Measurements from ENCODE around the gene TAS2R16.

Gene TAS2R16, protein sequence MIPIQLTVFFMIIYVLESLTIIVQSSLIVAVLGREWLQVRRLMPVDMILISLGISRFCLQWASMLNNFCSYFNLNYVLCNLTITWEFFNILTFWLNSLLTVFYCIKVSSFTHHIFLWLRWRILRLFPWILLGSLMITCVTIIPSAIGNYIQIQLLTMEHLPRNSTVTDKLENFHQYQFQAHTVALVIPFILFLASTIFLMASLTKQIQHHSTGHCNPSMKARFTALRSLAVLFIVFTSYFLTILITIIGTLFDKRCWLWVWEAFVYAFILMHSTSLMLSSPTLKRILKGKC

DNA sequence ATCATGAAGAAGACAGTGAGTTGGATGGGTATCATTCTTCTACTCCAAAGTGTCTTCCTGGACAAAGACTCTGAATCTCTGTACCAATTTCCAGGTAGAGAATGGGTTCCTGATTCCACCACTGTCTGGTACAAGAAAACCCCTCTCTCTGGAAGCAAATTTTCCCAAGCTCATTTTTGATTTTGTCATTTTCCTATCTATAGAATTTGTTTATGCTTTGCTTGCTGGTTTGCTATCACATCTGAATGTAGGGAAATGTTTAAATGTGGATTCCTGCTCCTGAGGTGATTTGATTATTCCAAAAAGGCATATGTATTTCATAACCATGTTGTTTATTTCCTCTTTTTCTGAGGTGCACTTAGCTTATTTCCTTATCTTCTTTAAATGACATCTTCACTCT is at the start of gene TAS2R16:
Gene TAS2R16, minus strand, starts transcription at position 101 of the 400 bp plus-strand sequence. Its CDS starts 66 bp downstream, at position 35.
- no peak for DNase-seq

DNA sequence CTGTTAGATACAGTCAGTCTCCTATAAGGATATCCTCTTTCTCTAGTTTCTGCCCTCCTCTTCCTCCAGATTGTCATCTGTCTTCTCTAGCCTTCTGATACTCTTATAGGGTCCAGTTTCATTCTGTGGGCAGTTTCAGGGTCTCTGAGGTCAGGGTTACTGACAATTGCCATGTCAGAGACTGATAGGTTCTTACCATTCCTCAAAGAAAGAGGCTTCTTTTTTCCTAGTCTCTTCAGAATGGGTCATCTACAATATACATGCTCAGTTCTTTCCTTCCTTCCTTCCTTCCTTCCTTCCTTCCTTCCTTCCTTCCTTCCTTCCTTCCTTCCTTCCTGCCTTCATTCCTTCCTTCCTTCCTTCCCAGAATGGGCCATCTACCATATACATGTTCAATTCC is 48.1 kb upstream of the TAS2R16 start:
- DNase-seq = no peak

DNA sequence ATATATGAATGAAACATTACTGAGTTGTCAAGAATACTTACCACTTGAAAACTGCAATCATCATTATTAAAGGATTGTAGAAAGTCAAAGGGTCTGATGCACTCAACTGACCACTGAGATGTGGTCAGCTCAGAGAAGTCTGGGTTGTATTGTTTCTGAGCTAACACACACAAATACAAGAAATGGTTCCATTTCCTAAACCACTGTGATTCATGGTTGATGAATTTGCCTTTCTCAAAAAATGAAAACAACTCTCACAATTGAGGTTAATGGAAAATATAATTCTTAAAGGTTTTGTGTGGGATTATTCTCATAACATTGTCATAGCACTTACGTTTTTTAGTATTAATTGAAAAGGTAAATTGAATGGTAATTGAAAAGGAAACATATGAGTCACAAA is 45.6 kb upstream of the TAS2R16 start:
- DNase-seq = no peak

DNA sequence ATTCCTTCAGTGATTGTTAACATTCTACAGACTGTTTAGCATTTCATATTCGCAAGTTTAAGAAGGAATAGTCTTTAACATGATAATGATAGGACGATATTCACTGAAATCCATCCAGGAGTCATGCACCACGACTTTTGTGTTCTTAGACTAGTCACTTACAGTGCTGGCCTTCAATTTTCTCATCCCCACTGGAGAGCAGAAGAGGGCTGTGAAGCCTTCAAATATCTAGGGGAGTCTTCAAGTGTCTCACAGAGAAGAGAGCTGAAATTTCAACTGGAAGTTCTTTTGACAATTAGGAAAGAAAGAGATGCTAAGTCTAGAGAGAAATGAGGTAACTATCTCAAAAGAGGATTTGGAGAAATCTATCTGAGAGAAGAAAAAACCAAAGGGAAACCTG is 43.8 kb upstream of the TAS2R16 start:
- no peak for DNase-seq

DNA sequence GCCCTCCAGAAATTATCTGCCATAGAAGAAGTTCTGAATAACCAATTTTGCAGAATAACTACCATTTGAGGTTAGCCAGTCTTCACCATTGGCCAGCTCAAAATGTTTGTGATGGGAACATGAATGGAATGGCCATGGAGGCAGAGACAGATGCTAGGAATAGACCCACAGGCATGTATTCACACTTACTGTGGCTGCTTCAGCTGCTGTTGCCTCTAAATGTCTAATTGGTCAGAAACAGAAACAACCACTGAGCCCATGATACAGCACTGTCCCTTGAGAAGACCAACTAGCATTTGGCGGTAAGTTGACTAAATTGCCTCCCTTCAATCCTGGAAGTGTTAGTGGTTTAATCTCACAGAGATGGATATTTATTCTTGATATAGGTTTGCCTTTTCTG is 38.6 kb upstream of the TAS2R16 start:
- DNase-seq = no peak

DNA sequence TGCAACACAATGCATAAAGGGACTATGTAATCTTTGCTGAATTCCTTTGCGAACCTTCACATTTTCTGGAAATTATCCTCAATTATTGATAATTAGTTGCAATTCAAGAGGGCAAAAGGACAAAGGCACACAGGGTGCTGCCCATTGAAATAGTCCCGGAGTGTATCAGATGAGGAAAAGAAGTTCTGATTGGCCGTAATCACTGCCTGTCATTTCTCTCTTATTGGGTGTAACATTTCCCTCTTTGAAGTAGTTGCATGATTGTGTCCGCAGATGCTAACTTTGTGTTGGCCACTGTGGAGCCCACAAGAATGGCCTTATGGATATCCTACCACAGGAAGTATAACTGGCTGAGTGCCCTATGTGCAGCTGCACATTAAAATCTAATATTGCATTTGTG is 35.1 kb upstream of the TAS2R16 start:
- DNase-seq = no peak

DNA sequence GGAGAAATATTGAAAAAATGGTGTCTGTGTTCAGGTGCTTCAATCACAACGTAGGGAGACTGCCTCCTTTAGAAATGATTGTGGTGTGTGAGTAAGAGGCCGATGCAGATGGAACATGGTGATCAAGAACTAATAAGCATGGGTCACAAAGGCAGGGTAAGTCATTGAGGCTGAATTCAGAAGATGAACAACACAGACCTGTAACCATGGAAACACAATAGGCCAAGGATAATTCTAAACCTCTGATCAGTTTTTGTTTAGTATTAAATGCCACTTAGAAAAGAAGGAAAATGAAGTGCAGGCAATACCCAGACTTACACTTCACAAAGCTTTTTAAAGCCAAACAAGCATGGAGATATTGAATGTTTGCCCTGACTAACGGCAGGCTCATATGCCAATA is 32.8 kb upstream of the TAS2R16 start:
- DNase-seq = no peak

DNA sequence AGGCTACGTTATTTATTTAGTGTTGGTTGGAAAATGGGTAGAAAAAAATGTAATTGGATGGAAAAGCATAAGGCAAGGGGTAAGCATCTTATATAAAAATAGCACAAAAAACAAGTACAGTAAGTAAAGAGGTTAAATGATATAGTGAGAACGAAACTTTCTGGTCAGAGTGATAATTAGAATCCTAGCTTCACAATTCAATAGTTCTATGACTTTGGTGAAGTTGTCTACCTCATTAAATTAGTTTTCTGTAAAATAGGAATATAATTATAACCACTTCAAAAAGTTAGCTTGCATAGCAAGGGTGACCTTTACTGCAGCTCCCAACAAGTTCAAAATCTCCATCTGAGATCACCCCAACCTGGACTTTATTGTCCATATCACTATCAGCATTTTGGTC is 30.8 kb upstream of the TAS2R16 start:
- no peak for DNase-seq

DNA sequence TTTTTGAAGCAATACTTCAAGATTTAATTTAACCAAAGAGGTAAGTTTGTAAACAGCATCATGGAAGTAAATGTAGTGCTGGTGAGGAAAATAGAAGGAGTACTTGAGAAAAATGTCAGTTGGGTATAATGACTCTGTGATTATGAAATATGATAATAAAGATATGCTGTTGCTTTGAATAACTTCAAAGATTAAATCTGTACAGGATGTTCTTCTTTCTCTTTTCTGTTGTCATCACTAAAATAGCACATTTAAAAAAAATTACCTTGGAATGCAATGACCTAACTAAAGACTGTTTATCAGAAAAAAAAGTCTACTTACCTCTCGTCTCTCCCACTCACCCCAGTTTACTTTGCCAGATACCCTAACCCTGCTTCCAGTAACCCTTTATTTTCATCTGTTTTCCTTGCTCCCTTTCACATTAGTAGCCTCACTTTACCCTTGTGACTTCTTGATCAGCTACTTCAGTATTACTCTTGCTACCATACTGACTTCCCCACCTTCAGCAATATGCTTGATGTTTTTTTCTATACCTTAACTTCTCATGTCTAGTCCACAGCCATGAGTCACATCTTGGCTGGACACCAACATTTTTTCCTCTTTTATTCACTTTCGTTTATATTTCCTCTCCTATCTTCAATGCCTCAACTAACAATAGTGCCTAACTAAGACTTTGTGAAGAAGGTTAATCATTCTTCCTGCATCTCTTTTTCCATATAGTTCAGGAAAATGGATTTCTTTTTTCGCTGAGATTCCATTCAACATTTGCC is 29.7 kb upstream of the TAS2R16 start:
- DNase-seq = no peak

DNA sequence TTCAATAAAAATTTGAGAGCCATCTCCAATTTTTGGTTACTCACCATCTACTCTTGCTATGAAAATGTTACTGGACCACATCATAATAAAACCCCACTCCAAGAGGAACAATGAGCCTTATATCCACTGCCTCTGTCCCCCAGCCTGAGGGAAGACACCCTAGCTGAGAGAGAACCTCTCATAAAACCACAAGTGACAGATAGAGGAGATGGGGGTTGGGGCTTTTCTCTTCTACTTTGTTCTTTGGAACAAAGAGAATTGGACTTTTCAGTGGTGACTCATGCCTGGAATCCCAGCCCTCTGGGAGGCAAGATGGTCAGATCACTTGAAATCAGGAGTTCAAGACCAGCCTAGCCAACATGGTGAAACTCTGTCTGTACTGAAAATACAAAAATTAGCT is 27.6 kb upstream of the TAS2R16 start:
- no peak for DNase-seq

DNA sequence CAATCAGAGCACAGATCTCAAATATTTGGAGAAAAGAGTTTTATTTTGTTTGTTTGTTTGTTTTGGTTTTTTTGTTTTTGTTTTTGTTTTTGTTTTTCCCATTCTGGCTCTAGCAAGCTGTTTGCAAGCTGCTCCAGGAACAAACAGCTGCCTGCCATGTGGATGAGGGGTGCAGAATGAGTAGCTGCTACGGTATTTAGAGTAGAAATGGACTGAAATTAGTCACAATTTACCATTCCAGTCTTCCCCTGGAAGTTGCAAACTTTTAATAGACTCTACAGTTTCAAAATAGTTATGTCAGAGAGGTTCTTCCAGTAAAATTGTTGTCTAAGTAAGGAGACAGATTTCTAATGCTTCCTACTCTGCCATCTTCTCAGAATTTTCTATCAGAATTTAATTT is 27.1 kb upstream of the TAS2R16 start:
- no peak for DNase-seq

DNA sequence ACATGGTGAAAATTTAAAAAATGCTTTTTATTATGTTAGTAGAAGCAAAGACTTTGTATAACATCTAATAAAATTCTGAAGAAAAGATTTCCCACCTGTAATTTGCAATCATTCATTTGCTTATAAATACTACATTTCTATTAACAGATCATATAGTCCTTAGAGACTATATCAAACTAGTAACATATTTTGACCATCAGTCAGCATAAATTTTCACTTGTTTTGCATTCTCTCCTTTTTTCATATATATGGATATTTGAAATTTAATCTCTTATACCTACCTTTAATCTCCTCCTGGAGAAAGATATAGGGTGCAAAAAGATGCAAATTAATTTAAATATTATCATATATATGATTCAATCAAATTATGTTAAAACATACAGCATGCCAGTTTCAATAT is 16.9 kb upstream of the TAS2R16 start:
- DNase-seq = no peak

DNA sequence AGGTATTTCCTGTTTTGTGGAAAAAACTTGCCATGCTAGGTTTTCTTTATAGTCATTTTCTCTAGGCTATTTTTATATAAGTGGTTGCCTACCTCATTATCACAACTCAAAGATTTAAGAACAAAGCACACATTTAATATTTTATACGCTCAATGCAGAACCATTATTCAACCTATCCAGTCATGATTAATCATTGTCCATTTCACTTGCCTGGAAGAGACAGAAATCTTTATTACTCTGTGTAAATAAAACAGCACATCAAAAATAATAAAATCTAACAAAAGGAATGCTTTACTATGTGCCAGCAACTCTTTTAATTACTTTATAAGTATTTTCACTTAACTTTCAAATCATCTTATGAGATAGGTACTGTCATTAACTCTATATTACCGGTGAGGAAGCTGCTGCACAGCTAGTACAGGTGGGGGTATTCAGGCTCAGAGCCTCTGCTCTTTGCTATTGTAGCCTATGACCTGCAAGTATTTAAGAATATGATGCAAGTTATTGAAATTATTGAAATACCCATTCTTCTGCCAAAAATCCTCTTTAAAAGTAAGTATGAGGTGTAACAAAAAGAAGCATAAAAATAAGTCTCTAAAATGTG is 16.4 kb upstream of the TAS2R16 start:
- no peak for DNase-seq

DNA sequence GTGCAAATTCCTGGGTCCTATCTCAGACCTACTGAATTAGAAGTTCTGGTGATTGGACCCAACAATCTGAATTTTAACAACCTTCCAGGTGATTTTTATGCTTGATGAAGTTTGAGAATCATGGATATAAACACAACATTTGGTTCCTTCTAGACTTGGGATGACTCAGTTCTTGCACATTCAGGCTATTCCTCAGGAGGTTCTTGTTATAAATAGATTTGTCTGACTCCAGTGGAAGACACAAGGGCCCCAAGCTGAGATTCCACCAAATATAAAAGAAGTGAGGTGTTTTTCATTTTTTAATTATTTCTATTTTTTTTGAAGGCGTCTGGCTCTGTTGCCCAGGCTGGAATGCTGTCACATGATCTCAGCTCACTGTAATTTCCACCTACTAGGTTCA is 9.4 kb upstream of the TAS2R16 start:
- DNase-seq = no peak

DNA sequence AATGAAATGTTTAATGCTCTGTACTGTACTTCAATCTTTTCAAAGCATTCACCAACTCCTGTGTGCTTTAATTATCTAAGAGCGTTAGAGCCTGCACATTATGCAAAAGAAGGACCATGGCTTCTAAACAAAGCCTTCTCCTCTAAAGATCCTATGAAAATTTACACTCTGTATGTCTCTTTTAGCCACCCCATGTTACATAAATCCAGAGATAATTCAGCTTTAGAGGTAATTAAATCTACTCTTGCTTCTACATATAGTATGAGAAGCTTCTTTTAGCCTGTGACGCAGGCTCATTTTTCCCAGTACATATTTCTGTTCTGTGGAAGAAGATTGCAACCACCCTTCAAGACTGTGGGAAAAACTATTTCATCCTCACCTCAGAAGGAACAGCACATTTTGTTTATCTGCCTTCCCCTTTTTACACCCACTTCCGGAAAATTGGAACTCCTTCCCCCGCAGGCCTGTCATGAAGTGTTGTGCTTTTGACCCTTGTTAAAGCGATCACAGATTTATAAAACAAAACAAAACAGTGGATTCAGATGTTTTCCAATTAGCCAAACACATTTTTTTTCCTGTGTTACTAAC is 8.1 kb upstream of the TAS2R16 start:
- DNase-seq = no peak

DNA sequence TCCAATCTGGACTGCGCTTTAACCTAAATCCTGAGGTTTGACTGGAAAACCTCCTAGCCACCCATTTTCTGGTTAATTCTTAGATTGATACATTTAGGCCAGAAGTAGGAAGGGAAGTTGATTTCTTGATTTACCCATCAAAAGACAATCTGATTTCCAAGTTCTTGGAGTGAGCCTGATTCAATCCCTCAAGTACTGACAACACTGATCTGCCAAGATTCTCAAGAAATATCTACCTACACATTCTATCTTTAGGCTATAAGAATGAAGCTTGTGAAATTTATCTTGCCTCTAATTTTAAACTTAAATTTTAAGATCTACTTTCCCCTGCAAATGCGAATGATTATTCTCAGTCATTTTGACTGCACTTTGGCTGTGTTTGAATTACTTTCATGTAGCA is 5.9 kb downstream of the TAS2R16 start:
- no peak for DNase-seq

DNA sequence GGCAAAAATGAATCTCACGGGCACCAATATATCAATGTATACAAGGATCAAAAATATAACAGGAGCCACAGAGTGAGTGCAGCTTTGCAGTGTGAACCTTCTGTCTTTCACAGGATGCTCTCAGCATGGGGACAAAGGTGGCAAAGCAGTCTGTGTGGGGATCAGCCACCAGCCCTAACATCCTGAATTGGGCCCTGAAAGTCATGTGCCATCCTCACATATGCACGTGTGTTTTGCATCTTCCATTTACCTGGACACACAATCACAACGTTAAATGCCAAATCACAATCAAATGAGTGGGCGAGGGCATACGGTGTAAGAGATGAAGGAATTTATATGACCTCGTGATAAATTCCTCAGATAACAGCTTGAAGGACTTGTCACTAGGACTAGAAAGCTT is 6.5 kb downstream of the TAS2R16 start:
- DNase-seq = no peak

DNA sequence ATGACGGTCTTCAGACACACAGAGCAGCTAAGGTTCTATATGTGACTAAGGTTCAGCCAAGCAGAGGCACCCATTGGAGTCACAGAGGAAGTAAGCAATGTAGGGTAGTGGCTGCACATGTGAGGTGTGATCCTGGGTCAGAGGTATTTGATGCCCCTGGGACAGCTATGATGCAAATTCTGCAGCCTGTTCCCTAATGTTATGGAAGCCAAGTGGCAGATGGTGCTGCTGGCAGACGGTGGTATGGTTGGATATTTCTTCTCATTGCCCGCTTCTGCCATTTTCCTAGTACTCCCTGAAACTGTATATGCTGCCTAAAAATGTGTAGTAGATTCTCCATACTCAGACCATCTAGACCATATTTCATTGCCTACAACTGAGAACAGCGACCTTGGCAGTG is 7.2 kb downstream of the TAS2R16 start:
- DNase-seq = no peak

DNA sequence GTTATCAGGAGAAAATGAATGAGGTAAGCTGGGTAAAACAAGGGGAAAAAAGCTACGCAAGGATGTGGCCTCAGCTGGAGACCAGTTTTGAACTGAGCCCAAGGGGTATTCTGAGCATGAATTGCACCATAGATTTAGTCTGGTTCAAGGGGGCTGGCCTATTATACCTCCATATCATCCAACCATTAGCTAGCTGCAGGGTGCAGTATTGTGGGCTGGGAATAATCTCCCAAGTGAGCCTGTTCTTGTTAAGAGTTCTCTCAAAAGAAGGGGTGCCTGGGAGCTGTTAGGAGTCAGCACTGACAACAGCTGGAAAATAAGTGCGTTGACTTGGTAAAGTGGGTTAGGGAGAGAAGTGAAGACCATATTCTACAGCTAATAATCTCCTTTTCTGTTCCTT is 8.0 kb downstream of the TAS2R16 start:
- DNase-seq = no peak

DNA sequence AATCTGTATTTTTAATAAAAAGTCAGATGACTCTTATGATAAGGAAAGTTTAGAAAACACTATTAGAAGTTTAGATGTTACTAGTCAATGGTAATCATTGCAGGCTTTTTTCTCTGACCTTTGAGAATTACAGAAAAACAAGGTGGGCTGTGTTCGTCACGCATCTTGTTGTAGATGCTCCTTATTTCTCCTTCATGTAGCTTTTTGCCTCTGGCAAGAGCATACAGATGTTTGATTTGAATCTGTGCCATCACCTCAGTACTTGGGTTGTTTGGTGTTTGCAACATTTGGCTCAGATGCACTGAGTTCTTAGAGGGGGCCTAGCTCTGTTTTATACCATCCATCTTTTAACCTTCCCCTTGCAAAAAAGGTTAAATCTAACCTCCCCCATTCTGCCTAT is 11.5 kb downstream of the TAS2R16 start:
- DNase-seq = no peak

DNA sequence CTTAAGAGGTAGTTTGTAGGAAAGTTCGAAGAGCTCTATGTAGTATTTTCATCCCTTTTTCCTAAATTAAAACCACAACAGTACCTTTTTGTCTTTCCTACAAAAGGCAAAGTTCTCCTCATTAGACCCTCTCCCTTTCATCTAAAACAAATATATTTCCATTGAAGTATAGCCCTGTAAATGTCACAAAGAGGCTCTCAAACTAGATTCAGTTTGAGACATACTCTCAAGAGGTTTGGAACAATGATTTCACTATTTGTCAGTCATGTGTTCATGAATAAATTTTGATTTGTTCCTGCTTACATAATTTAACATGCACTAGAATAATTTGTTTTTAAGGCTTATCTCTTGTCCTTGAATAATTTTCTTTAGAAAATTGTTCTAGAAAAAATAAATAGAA is 12.2 kb downstream of the TAS2R16 start:
- DNase-seq = no peak

DNA sequence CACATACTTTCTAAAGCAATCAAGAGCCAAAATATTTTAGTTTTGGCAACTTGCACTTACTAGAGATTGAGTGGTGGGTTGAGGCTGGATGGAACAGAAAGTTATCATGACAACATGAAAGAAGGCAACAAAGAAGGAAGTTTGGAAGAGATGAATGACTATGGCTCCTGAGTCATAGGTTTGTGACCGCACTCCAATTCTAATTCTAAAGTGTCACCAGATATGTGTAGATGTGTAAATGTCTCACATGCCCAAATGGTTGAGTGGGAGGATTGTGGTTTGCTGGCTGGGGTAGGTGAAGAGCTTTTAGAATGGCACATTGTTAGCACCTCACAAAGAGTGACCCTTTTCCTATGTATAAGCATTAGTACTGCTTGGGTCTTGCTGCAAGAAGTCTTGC is 20.2 kb downstream of the TAS2R16 start:
- no peak for DNase-seq

DNA sequence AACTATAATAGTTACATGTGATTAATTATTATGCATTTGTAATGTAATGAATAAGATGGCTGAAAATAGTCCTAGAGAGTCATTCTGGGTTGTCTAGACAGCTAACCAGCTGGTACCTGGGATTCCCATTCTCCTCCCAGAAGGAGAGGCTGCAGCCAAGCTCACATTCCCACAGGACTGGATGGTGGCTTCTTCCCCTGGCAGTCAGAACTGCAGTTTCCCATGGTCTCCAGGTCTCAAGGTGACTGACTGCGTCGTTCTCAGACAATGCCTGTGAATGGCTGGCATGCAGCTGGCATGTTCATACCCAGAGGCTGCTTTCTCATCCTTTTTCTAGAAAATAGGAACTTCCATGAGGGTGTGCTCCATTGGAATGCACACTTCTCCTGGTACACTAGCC is 21.3 kb downstream of the TAS2R16 start:
- DNase-seq = no peak

DNA sequence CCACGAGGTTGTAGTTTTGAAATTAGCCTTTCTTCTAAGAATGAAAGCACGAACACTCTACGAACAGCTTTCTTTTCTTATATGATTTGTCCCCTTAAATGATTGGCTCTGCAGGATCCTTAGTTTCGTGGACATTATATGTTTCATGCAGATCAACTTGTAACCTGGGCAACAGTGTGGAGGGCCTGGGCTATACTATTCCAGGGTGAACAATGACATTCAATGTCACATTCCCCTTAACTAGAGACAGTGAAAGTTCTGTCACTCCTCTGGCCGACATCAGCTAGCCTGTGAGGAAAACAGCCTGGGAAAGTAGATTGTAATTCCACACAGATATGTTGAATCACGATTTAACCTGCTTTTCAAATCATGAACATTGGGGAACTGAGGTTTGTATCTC is 23.4 kb downstream of the TAS2R16 start:
- no peak for DNase-seq

Measured in CD4-positive, alpha-beta T cell treated with Interferon alpha-2 for 1 hour (primary cell).